GM23338 (cell line): Measurements from ENCODE around the gene MAST4.

Experiments
- CTCF ChIP-seq, 2 experiments: fragments of 200-600 bp in 1 of 2; sonication (generic) in 1 of 2; conservative IDR thresholded peaks; 2 replicates each; pipeline versions ENCODE4 v1.5.1 to v1.6.1; 2016 to 2017; ENCODE audit warnings: antibody characterized with exemption in 2 of 2, low read depth in 2 of 2, mild to moderate bottlenecking in 2 of 2, moderate library complexity in 1 of 2
- EZH2 ChIP-seq: fragments of 200-600 bp; sonication (generic); IDR thresholded peaks from one replicate; pipeline ENCODE4 v1.8.0; 2017; ENCODE audit warnings: antibody characterized with exemption, mild to moderate bottlenecking, low read depth; ENCODE audit not compliant: unreplicated experiment
- EZH2phosphoT487 ChIP-seq: fragments of 200-600 bp; sonication (generic); IDR thresholded peaks from one replicate; pipeline ENCODE4 v1.8.1; 2018; ENCODE audit warnings: antibody characterized with exemption; ENCODE audit not compliant: unreplicated experiment
- JUNB ChIP-seq: IDR thresholded peaks from one replicate; pipeline ENCODE4 v1.6.1; 2016; ENCODE audit warnings: antibody characterized with exemption; ENCODE audit not compliant: unreplicated experiment
- POLR2AphosphoS5 ChIP-seq: IDR thresholded peaks from 2 replicates; pipeline ENCODE4 v1.6.1; 2016; ENCODE audit warnings: antibody characterized with exemption, low read depth
- REST ChIP-seq: IDR thresholded peaks from one replicate; pipeline ENCODE4 v1.6.1; 2018; ENCODE audit warnings: antibody characterized with exemption; ENCODE audit not compliant: unreplicated experiment
- ZNF331 ChIP-seq: fragments of 250-450 bp; sonication (Bioruptor Pico); IDR thresholded peaks from 2 replicates; pipeline ENCODE4 v1.5.0; 2020; ENCODE audit warnings: low read depth, mild to moderate bottlenecking, moderate library complexity

GRCh38 chr5:67004730-67005350 is 408.6 kb downstream of the MAST4 start:
- no peak for TF ChIP-seq REST
- no peak for TF ChIP-seq CTCF (conservative IDR thresholded peaks at IDR 0.05; ENCODE audit: low read depth in 2 of 2)
- TF ChIP-seq EZH2 = no peak
- no peak for TF ChIP-seq JUNB
- TF ChIP-seq POLR2AphosphoS5 = no peak
- no peak for TF ChIP-seq EZH2phosphoT487
- no peak for TF ChIP-seq ZNF331 (CRISPR knock-in tag)
